Limb (tissue), 2 donors: ENCODE results near the gene CAMSAP2.
A peak's percentile ranks its signal among the peaks of the same experiment; 100 is the strongest.

Experiments used
- DNase-seq, 2 donors: peaks; one replicate each; pipeline ENCODE4 v3.0.0-alpha.2; 2016; ENCODE audit errors: extremely low spot score in 2 of 2

Gene CAMSAP2

DNA sequence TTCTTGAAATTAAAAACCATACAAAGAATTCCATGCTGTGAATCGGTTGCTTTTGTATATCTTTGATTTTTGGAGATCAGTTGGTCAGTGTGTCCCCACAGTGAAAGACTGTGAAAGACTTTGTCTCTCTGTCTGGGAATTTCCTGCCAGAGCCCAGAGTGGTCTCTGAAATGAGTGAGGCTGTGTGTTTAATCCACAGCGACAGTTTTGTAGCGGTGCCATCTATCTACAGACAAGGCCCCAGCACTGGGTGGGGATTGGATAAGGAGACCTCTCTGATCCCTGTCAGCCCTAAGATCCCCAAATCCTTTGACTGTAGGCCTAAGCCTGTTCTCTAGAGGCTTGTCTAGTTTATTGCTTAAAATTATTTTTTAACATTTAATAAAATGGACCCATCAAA is 144.4 kb downstream of the CAMSAP2 start:
- DNase-seq, result no peak

- no peak for DNase-seq
Observed at GRCh38 chr1:200885623-200886402, 147.1 kb downstream of the CAMSAP2 start.

DNA sequence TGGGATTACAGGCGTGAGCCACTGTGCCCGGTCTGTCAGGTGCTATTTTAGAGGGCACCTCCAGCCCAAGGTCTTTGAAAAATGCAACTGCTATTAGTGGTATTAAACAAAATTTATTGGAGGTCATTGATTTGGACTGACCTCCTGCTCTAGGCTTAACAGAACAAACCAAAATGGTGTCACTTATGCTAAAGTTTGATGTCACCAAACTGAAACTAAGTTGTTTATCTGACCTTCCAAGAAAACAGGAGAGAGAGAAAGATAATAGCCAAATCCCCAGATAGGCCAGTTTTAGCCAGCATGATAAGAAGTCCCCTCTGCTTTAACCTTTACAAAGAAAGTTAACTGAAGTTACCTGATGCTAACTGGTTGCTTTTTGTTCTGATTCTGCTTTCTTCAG is 147.9 kb downstream of the CAMSAP2 start:
- no peak for DNase-seq

- DNase-seq, result no peak
Observed at GRCh38 chr1:200887036-200887435, 148.3 kb downstream of the CAMSAP2 start.

DNA sequence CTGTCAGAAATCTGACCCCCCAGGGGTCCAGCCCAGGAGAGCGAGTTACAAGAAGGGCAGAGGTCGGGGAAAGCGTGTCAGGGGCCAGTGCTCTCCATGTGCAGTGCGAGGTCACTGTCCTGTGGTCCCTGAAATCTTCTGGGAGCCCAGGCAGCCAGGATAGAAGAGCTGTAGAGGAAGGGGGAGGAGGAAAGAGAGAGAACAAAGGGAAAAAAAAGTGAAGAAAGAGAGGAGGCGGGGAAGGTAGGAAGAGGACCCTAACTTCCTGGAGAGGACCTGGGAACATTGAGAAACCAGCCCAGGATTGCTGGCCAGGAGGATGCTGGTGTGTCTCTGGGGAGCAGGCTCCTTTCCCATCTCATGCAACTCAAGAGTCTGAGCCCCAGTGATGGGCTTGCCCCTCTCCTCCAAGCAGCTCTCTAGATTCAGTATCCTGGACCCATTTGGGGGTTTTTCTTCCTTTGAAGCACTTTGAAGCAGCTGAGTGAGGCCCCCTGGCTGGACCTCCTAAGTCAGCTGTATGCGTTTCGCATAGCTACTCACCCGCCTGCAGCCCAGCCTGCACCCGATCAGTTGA is 149.2 kb downstream of the CAMSAP2 start:
- no peak for DNase-seq

- DNase-seq, result no peak
Observed at GRCh38 chr1:200888349-200888838, 149.7 kb downstream of the CAMSAP2 start.

DNA sequence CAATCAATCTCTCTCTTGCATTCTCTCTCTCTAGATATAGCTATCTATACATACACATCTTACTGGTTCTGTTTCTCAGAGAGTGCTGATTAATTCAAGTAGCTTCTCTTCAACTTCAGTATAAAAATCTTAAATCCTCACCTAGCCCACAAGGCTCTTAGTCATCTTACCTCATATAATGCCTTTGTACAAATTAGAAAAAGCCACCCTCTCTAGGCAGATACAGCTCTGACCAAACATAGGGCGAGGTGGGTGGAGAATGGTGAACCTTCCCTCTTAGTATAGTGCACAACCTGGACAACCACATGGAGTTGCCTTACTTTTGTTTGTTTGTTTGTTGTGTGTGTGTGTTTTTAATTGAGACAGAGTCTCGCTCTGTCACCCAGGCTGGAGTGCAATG is 150.9 kb downstream of the CAMSAP2 start:
- DNase-seq, result no peak

GRCh38 chr1:200890027-200890426 is 151.3 kb downstream of the CAMSAP2 start:
- DNase-seq, result no peak

GRCh38 chr1:200890818-200891773 is 152.4 kb downstream of the CAMSAP2 start:
- peak; percentile 55 to 80 for DNase-seq

GRCh38 chr1:200891774-200892157 is 153.1 kb downstream of the CAMSAP2 start:
- DNase-seq, result peak in 1 of 2 donors; percentile 60

DNA sequence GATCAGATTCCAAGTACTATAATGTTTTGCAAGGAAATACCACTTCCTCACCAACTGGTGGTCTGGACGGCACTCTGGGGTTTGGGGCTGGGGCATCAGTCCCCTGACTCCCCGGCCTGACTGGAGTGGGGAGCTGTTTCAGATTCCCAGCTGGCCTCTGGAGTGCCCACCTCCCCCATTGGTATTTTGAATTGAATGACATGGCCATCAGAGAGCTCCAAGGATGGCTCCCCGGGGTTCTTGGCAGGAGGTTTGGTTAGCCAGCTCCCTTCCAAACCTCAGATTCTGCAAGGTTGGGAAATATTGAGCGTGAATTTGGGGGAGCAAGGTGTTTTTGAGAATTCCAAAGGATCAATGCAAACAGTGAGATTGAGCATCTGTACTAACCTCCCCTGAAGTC is 153.9 kb downstream of the CAMSAP2 start:
- DNase-seq, result no peak

DNA sequence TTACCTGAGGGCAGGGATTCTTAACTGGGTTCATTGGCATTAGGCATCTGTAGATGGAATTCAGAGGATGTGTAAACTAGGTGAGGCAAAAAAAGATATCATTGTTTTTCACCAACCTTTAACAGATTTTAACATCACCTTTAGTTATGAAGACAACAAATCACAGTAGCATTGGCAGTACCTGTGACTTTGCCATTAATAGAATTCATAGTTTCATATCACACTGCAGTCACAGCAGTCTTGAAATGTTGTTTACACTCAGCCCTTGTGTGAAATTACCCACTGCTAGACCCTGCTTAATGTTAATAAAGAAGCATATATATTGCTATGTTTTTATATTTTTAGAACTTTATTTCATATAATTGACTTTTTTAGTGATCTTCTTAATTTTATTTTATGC is 154.3 kb downstream of the CAMSAP2 start:
- no peak for DNase-seq

GRCh38 chr1:200893411-200893901 is 154.8 kb downstream of the CAMSAP2 start:
- no peak for DNase-seq

GRCh38 chr1:200894712-200895442 is 156.2 kb downstream of the CAMSAP2 start, which contains the start of gene INAVA:
TSS of gene INAVA (plus strand) at chr1:200894900. CDS start at chr1:200898401, 3,501 bp downstream.
- DNase-seq, result no peak

- DNase-seq, result no peak
Observed at GRCh38 chr1:200895443-200895789, 156.7 kb downstream of the CAMSAP2 start.

DNA sequence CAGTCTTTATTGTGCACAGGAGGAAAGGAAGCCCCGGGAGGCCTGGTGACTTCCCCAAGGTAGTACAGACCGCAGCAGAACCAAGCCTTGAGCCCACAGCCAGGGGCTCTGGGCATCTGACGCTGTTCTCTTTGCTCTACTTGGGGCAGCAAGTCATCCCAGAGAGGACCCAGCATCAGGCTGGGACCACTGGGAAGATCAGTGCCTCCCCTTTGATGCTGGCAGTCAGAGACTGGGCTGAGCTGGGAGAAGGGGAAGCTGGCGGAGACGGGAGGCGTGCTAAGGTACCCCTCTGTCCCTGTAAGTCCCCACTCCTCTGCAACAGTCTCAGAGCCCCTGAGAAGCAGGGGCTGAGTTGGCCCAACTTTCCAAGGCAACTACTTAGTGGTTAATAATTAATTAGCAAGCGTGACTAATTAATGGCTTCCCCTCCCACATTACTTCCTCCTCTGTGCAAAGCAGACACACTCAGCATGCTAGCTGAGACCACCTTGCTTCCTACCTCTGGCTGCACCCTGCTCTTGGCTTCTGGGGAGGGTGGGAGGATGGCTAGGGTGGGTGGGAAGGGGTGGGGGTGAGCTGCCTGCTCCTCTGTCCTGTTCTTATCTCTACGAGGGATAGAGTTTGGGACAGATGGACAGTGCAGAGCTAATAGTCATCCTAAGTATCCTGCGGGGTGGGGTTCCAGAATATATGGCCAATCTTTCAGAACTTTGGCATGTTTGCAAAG is 157.3 kb downstream of the CAMSAP2 start:
- no peak for DNase-seq

DNA sequence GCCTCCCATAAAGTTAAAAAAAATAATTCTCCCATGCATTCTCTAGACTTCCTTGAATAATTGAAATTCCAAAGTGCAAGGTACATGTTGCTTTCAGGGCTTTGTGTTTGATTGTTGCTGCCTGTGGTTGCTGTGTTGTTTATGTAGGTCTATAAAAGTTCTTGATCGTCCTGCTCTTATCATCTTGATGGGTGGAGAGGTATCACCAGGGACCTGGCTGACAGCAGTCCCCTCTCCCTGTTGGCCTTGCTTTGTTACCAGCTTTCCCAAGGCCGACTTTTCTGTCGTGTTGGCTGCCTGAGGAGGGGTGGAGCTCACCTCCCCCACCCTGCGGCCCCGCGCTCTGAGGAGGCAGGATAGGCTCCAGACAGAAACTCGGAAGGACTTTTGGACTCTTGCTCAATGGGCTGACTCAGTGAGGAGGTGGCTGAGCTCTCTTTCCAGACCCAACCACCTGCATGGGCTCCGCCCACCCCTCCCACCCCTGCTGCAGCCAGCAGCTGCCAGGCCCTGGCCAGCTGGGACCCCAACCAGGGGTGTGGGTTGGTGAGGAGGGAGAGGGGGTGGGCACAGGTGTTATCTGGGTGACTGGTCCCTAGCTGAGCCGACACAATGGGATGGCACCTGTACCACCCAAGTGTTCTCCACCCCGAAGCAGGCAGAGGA is 158.0 kb downstream of the CAMSAP2 start:
- DNase-seq, result no peak

DNA sequence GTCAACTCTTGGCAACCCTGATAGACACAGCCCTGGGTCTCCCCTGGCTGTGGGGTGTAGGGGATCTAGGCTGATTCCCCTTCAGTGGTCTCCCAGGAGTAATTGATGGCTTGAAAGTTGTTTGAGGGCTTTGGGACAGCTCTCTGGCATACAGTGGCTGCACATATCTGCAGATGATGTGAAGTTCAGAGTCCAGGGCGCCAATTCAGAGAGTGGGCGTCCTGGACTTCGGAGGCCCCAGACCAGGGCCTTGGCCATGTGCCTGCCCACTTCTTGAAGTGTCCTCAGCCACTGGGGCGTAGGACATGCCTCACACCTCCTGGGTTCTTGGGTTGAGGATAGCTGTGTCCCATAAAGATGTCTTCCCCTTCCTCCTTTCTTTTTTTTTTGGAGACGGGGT is 158.6 kb downstream of the CAMSAP2 start:
- DNase-seq, result no peak

GRCh38 chr1:200899015-200899386 is 160.3 kb downstream of the CAMSAP2 start:
- no peak for DNase-seq

DNA sequence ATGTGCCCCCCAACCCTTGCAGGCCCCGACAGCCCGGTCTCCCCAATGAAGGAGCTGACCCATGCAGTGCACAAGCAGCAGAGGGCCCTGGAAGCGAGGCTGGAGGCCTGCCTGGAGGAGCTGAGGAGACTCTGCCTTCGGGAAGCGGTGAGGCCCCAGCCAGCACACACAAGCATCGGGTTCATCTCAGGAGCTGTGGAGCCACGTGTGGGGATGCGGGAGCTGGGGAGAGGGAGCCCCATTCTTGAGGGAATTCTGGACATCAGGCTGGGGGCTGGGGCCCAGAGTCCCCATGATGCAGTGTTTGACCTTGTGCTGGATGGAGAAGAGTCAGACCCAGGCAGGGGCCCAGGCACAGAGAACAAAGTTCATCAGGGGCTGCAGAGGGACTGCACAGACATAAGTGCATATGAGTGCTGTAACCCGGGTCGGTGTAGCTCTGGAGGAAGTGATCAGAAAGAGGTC is 160.8 kb downstream of the CAMSAP2 start:
- no peak for DNase-seq
